Calu3 (cell line): ENCODE results near the gene FOXN4. TPM values are rescaled to one million over a fixed set of nuclear protein-coding genes. Genes with fewer than 3 reads are reported as not detected.

ENCODE experiments used
- BruUV-seq: library from RNA; stranded (reverse); fragments of 400-500 nt; replicated peaks from 2 replicates; lab custom pipeline; 2021; lab: Mats Ljungman, UMichigan
- CTCF ChIA-PET: fragments of 300-600 bp; sonication (Branson Sonifier 250); formaldehyde crosslinking; loops from one replicate; lab custom pipeline; 2022; ENCODE audit warnings: antibody characterized with exemption; lab: Charles Lee
- DNase-seq: peaks from one replicate; pipeline ENCODE4 v3.0.0; 2022
- H3K27ac Mint-ChIP-seq: one replicate; pipeline ENCODE4 v1.8.0; 2022; ENCODE audit warnings: mixed read lengths; ENCODE audit not compliant: unreplicated experiment
- H3K27me3 Mint-ChIP-seq: one replicate; pipeline ENCODE4 v1.8.0; 2022; ENCODE audit warnings: mixed read lengths; ENCODE audit not compliant: unreplicated experiment
- H3K36me3 Mint-ChIP-seq: one replicate; pipeline ENCODE4 v1.8.0; 2022; ENCODE audit warnings: mild to moderate bottlenecking, moderate library complexity, mixed read lengths; ENCODE audit not compliant: insufficient read depth, unreplicated experiment
- H3K4me1 Mint-ChIP-seq: one replicate; pipeline ENCODE4 v1.8.0; 2022; ENCODE audit warnings: mild to moderate bottlenecking, low read depth, mixed read lengths; ENCODE audit not compliant: unreplicated experiment
- H3K4me3 Mint-ChIP-seq: one replicate; pipeline ENCODE4 v1.8.0; 2022; ENCODE audit warnings: mild to moderate bottlenecking, low read depth, moderate library complexity, mixed read lengths; ENCODE audit not compliant: unreplicated experiment
- H3K9me3 Mint-ChIP-seq: one replicate; pipeline ENCODE4 v1.8.0; 2022; ENCODE audit warnings: low read depth, mixed read lengths; ENCODE audit not compliant: unreplicated experiment
- CTCF ChIP-seq: fragments of 200-600 bp; IDR thresholded peaks from one replicate; pipeline ENCODE4 v1.8.0; 2022; ENCODE audit warnings: antibody characterized with exemption; ENCODE audit not compliant: unreplicated experiment
- intact Hi-C: fragments of 100-400 bp; cut with micrococcal nuclease; formaldehyde crosslinking; loops from one replicate; pipeline ENCODE4 v1.10.0; 2022; ENCODE audit not compliant: unreplicated experiment
- total RNA-seq: library from RNA; stranded (reverse); gene quantifications from 2 replicates; pipeline ENCODE4 v1.2.3, GENCODE V29; 2022

The FOXN4 gene
- total RNA-seq, 1 experiment from 2014 or later = not detected

GRCh38 chr12:109287811-109288469 is 21.1 kb downstream of the FOXN4 start:
- Mint-ChIP-seq H3K4me3 (no peak overlapping the region), H3K27ac (no peak overlapping the region), H3K4me1 (no peaks in the 10 kb centered on the region), H3K27me3 (peaks cover 81% of the 10 kb centered on the region), H3K9me3 (peaks cover 3% of the 10 kb centered on the region), H3K36me3 (peaks cover 3% of the 10 kb centered on the region)
- no peak for DNase-seq
- BruUV-seq = no TSS peak
- intact Hi-C loops = no loop called here
- TF ChIP-seq CTCF = no peak
- CTCF ChIA-PET = no interaction called here

GRCh38 chr12:109287181-109287580 is 21.9 kb downstream of the FOXN4 start:
- no peak overlapping the region for H3K4me3 Mint-ChIP-seq
- H3K27ac Mint-ChIP-seq = no peak overlapping the region
- H3K4me1 Mint-ChIP-seq = no peaks in the 10 kb centered on the region
- no TSS peak for BruUV-seq
- no peak for DNase-seq
- intact Hi-C loops = no loop called here
- H3K27me3 Mint-ChIP-seq = peaks cover 79% of the 10 kb centered on the region
- peaks cover 3% of the 10 kb centered on the region for H3K9me3 Mint-ChIP-seq
- H3K36me3 Mint-ChIP-seq = peaks cover 3% of the 10 kb centered on the region
- no peak for TF ChIP-seq CTCF
- CTCF ChIA-PET = no interaction called here

GRCh38 chr12:109286652-109287051 is 22.4 kb downstream of the FOXN4 start:
- CTCF ChIA-PET = interaction anchor here (0.6 kb wide), 1 partner anchor 1339 kb away, joined by 3 read pairs; no protein-coding TSS in a partner anchor
- Mint-ChIP-seq H3K4me1 (no peaks in the 10 kb centered on the region), H3K4me3 (no peak overlapping the region), H3K27ac (no peak overlapping the region), H3K27me3 (peaks cover 80% of the 10 kb centered on the region), H3K36me3 (peaks cover 3% of the 10 kb centered on the region), H3K9me3 (peaks cover 3% of the 10 kb centered on the region)
- intact Hi-C loops = no loop called here
- no peak for DNase-seq
- no TSS peak for BruUV-seq
- no peak for TF ChIP-seq CTCF

GRCh38 chr12:109286252-109286651 is 22.8 kb downstream of the FOXN4 start:
- CTCF ChIA-PET = interaction anchor here (0.6 kb wide), 1 partner anchor 1340 kb away, joined by 3 read pairs; no protein-coding TSS in a partner anchor
- Mint-ChIP-seq H3K4me3 (no peak overlapping the region), H3K27ac (no peak overlapping the region), H3K4me1 (no peaks in the 10 kb centered on the region), H3K27me3 (peaks cover 80% of the 10 kb centered on the region), H3K9me3 (peaks cover 3% of the 10 kb centered on the region), H3K36me3 (peaks cover 3% of the 10 kb centered on the region)
- no peak for TF ChIP-seq CTCF
- intact Hi-C loops = no loop called here
- DNase-seq = no peak
- BruUV-seq = no TSS peak
